Astrocyte of the spinal cord (primary cell): ENCODE results near the gene RIPOR3.

ENCODE experiments used
- DNase-seq: peaks from one replicate; pipeline ENCODE4 v3.0.0; 2011; ENCODE audit warnings: low read depth, low spot score
- H3K4me3 ChIP-seq: 2 replicates; pipeline ENCODE4 v1.5.1; 2011; ENCODE audit warnings: low read depth, mild to moderate bottlenecking, low read length, moderate library complexity
- in situ Hi-C: cut with HindIII; loops from 2 replicates; pipeline ENCODE4 v1.10.0; 2017; ENCODE audit warnings: low sequenced_read_pairs
- TF ChIP-seq, protein P1 (sequence below): IDR thresholded peaks from 2 replicates; pipeline ENCODE4 v1.5.1; 2012; ENCODE audit warnings: low read depth, mild to moderate bottlenecking, low read length, inconsistent platforms

RIPOR3 gene

GRCh38 chr20:50598074-50598473 is 93.3 kb downstream of the RIPOR3 start:
- in situ Hi-C loops: no loop called here
- TF ChIP-seq, protein P1, sequence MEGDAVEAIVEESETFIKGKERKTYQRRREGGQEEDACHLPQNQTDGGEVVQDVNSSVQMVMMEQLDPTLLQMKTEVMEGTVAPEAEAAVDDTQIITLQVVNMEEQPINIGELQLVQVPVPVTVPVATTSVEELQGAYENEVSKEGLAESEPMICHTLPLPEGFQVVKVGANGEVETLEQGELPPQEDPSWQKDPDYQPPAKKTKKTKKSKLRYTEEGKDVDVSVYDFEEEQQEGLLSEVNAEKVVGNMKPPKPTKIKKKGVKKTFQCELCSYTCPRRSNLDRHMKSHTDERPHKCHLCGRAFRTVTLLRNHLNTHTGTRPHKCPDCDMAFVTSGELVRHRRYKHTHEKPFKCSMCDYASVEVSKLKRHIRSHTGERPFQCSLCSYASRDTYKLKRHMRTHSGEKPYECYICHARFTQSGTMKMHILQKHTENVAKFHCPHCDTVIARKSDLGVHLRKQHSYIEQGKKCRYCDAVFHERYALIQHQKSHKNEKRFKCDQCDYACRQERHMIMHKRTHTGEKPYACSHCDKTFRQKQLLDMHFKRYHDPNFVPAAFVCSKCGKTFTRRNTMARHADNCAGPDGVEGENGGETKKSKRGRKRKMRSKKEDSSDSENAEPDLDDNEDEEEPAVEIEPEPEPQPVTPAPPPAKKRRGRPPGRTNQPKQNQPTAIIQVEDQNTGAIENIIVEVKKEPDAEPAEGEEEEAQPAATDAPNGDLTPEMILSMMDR: no peak

DNA sequence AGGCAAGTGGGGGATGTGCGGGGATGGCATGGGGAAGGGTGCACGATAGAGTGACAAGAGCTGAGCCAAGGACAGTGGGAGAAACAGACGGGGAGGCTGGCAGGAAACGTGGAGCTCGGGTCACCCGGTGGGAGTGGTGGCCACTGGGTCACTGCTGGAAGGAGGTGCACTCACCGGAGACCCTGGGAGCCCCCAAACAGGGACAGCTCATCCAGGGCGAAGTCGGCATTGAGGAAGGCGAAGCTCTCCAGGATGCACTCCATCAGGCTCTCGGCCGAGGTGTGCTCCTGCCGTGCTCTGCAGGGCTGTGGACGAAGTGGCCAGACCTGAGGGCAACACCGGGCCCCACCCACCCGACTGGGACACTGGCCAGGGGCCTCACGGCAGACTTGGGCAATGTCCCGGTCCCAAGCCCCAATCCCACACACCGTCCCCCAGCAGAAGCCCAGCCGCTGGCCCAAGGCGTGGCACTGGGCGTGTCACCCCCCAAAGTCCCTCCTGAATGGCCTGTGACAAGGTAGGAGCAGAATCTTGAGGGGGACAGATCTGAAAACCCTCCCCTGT is 93.9 kb downstream of the RIPOR3 start:
- in situ Hi-C loops: no loop called here
- no peak for DNase-seq
- no peak overlapping the region for H3K4me3 ChIP-seq
- TF ChIP-seq, protein P1: no peak

More at GRCh38 chr20:50598074-50598473, 93.3 kb downstream of the RIPOR3 start:
- no peak overlapping the region for H3K4me3 ChIP-seq
- DNase-seq: no peak

DNA sequence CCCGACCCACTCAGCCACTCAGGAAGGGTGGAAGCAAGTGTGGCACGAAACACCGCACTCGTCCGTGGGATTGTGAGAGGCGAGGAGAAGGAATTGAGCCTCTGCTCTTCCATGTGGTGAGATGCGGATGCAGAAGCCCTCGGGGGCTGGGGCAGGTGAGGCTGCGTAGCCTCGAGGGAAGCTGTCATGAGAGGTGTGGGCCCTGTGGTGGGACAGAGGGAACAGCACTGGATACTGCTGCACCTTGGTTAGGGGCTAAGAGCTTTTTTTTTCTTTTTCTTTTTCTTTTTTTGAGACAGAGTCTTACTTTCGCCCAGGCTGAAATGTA is 94.7 kb downstream of the RIPOR3 start:
- in situ Hi-C loops: no loop called here
- TF ChIP-seq, protein P1: no peak
- H3K4me3 ChIP-seq: no peak overlapping the region
- DNase-seq: no peak

DNA sequence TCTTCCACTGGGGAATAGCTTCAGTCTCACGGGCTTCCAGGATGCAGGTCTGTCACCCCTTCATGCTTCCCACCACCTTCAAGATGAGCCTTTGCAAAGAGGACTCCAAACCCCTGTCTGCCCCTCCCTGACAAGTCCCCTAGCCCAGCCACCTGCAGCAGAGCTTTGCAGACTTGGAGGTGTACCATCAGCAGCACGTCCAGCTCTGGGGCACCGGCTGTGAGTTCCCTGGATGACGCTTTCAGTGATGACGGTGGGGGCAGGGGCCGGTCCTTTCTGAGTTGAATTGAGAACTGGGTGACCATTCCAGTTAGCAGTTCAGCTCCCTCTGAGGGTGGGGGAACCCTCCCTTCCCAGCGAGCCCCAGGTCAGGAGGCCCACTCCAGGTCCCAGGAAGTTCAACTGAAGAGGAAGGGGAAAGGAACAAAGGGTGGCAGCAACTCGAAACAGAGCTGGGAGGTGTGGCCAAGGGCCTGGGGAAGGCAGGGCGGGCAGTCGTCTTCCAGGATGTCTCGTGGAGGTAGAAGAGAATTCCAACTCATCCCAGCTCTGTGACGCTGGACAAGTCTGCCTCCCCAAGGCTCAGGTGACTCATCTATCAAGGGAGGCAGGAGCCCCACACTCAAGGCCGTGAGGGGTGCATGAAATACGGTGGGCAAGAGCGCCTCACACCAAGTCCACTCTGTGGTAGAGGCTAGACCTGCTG is 95.2 kb downstream of the RIPOR3 start:
- TF ChIP-seq, protein P1: no peak

DNA sequence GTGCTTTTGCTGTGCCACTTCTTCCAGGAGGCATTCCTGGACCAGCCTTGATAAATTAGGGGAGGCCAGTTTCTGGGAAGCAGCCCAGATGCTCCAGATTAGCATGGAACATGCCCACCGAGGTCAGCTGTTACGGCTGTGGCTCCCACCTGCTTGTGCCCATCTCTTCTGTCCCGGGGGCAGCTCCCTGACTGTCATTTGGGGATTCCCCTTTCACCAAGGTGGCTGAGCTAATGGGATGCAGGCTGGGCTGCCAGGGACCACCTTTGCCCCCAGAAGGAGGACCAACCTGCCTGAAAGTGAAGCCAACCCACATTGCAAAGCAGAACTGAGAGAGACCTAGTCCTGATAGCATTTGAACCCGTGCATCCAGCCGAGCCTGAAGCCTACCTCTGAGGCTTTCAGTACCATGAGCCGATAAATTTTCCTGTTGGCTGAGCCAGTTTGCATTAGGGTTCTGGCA is 95.9 kb downstream of the RIPOR3 start:
- H3K4me3 ChIP-seq: no peak overlapping the region
- in situ Hi-C loops: no loop called here
- no peak for DNase-seq
- TF ChIP-seq, protein P1: no peak

More for the DNA sequence above, 95.2 kb downstream of the RIPOR3 start:
- no peak for DNase-seq
- in situ Hi-C loops: no loop called here
- no peak overlapping the region for H3K4me3 ChIP-seq

DNA sequence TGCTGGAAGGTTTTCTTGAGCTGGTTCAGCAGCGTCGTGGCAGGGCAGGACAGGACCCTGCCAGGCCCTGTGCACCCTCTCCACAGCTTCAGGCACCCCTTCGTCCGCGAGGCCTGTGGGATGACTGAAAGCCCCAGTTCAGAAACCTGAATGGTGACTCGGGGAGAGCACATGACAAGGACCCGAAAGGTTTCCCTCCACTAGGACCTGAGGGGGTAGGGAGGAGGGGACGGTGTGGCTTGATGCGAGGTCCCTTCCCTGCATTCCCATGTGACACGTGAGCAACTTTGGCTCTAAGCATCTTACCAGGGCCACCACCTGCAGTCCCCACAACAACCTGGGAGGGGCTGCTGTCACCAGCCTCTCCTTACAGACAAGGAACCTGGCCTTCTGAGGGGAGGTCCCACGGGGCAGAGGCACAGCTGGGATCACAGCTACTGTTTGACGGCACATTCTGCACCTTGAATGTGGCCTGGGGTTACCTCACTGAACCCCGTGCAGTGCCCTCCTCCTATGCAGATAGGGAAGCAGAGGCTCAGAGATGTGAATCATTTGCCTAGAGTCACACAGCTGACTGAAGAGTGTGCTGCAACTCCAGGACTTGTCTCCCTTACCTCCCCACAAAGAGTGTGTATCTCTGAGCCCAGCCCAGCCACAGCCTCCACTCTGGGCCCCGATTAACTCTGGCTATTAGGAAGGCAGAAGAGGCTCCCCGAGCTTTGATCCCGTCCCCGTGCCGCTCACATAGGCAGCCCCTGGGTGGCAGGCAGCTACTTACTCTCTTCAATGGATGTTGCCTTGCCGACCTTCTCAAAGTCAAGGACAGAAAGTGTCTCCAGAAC is 96.5 kb downstream of the RIPOR3 start:
- H3K4me3 ChIP-seq: no peak overlapping the region
- TF ChIP-seq, protein P1: no peak
- DNase-seq: no peak
- in situ Hi-C loops: no loop called here
